Stimulated activated CD4-positive, alpha-beta T cell treated with anti-CD3 and anti-CD28 coated beads, TNF-alpha, amount 100 ng/mL, for 1 hour (primary cell): Measurements from ENCODE around the gene BCAS3.
"Not testable (repeated sequence)": the region's sequence is repeated elsewhere in the genome, so short reads cannot be mapped to it uniquely, and the experiment has no call there.

Experiments used
- DNase-seq, 3 donors: peaks; one replicate each; pipeline ENCODE4 v3.0.0-alpha.2; 2020; ENCODE audit warnings: low read depth in 3 of 3, low spot score in 1 of 3

Gene BCAS3

DNA sequence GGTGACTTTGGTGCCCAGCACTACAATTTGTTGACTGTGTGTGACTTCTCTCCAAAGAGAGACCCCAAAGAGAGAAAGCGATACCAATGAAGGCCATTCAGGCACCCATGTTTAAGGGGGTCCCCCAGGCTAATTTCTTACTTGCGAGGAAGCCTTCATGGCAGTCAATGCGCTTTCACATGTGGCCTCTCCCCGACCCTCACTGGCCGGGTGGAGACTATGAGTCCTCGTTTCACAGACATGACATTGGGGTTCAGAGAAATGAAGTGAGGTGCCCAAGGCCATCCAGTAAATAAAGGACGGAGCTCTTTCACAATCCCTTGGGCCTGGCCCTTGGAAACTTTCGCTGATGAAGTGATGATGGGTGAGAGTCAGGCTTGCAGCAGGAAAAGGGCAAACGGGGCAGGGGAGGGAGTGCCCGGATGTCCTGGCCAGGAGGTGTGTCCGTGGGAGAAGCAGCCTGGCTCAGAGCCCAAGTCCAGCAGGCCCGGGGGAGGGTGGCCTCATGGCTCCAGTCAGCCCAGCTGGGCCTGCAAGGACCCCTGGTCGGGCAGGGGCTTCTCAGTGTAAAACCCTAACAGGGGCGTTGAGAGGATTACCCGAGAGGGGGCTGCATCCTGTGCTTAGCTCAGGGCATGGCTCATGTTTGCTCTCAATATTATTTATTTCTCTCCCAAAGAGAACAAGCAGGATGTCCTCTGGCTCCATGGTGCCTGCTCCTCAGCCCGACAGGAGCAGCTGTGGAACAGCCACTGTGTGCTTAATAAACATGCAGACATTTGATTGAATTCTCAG lies 736.7 kb downstream of the BCAS3 start:
- no peak for DNase-seq

DNA sequence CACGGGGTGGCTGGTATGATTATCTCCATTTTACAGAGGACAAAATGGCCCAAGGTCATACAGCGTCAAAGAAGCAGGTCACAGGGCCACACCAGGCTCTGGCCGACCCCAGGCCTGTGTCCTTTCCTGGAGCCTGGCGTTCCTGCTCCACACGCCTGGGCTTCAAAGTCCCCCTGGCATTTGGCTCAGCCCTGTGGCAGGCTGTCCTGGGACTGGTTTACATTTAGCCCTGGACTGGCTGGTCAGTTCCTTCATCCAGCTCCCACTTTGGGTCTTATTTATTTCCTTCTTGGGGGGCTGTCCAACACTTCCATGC lies 737.2 kb downstream of the BCAS3 start:
- no peak for DNase-seq

DNA sequence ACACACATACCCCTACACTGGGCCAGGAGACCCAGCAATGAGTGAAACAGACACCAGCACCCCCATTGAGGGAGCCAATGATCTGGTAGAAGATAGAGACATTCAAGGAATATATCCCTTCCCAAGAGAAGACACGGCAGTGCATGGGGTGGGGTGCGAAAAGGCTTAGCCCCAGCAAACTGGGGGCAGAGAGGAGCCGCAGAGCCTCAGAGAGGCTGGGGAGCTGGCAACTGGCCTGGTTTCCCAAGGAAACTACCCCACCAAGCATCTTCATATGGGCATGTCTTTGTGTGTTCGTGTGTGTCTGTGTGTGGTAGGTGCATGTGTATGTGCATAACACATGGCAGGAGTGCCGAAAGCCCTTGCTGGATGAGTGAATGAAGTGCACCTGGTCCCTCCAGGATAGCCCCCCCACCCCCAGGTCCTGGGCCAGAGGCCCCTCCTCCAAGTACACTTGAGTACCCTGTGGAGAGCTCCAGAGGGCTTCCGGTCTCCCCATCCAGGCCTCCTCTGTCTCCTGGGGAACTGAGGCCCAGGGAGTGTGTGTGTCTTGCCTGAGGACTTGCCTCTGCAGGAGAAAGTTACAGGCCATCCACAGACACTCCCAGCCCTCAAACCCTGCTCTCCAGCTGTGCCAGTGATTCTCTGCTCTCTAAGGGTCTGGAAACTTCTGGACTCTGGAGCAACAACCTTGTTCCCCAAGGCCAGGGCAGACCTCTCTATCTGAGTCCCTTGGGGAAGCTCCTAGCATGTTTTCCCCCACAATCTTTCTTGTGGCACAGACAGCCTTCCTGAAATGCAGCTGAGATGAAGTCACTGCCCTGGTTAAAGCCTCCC lies 737.9 kb downstream of the BCAS3 start:
- DNase-seq: no peak

- no peak for DNase-seq
Measured at GRCh38 chr17:61416211-61416539, 738.5 kb downstream of the BCAS3 start.

DNA sequence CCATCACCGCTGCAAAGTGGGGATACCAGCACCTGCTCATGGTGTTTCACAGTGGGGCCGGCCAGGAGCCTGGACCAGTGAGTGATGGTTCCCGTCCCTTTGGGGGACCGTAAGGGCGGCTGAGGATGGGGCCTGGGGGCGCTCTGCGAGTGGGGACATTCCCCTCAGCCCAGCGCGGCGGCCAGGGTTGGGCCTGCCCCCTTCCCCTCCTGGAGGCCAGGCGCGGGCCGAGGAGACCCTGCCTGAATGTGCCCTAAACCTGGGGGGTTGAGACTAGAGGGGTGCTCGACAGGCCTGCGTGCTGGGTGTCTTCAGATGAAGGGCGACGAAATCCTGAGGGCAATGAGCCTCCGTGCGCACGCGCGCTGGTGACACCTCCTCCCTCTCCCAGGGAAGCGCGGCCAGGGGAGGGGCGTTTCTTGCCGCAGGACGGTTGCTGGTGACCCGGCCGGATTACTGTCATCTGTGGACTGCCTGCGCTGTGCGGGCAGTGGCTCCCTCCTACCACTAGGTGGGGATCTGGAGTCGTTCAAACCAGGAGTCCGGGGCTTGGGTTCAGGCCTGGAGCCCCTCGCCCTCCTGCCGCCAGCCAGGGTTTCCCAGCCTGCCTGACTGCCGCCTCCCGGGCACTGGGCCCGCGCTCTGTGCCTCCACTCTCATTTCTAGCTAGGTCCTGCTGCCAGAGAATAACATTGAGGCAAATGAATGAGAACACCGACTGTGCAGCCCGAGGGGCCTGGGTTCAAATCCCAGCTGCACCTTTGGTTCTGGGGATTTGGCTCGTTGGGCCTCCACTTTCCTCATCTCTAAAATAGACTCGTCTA lies 739.1 kb downstream of the BCAS3 start:
- DNase-seq: peak in 1 of 3 donors; percentile 32

DNA sequence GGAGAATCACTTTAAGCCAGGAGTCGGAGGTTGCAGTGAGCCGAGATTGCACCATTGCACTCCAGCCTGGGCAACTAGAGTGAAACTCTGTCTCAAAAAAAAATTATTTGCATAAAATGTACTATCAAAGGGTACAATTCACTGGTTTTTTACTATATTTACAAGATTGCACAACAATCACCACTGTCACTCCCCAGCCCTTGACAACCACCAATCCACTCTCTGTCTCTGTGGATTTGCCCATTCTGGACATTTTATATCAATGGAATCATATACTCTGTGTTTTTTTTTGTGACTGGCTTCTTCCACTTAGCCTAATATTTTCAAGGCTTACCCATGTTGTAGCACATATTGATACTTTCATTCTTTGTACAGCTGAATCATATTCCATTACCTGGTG lies 740.8 kb downstream of the BCAS3 start:
- DNase-seq: no peak

GRCh38 chr17:61419496-61420046 lies 741.9 kb downstream of the BCAS3 start:
- DNase-seq: no peak

- DNase-seq: no peak
Measured at GRCh38 chr17:61420052-61420451, 742.4 kb downstream of the BCAS3 start.

- no peak for DNase-seq
Measured at GRCh38 chr17:61420745-61421398, 743.2 kb downstream of the BCAS3 start.

- DNase-seq: no peak
Measured at GRCh38 chr17:61421460-61421859, 743.8 kb downstream of the BCAS3 start.

DNA sequence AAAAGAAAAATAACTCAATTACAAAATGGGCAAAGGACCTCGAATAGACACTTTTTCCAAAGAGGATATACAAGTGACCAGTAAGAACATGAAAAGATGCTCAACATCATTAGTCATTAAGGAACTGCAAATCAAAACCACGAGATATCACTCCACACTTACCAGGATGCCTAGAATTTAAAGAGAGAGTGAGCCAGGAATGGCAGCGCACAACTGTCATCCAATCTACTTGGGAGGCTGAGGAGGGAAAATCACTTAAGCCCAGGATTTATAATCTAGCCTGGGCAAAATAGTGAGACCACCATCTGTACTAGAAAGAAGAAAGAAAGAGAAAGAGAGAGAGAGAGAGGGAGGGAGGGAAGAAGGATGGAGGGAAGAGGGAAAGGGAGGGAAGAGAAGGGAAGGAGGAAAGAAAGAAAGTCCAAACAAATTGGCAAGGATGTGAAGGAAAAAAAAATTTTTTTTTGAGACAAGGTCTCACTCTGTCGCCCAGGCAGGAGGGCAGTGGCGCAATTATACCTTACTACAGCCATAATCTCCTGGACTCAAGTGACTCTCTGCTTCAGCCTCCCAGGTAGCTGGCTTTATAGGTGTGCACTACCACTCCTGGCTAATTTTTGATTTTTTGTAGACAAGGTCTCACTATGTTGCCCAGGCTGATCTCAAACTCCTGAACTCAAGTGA lies 744.6 kb downstream of the BCAS3 start:
- DNase-seq: no peak

DNA sequence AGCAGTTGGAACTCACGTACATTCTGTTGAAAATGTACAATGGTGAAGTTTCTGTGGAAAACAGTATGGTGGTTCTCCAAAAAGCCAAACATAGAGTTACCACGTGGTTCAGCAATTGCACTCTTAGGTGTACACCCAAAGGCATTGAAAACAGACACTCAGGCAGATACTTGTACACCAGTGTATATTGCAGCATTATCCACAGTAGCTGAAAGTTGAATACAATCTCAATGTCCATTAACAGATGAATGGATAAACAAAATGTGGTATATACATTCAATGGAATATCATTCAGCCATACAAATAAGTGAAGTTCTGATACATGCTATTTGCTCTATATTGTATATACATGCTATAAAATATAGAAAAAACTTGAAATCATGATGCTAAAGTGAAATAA lies 745.2 kb downstream of the BCAS3 start:
- no peak for DNase-seq

DNA sequence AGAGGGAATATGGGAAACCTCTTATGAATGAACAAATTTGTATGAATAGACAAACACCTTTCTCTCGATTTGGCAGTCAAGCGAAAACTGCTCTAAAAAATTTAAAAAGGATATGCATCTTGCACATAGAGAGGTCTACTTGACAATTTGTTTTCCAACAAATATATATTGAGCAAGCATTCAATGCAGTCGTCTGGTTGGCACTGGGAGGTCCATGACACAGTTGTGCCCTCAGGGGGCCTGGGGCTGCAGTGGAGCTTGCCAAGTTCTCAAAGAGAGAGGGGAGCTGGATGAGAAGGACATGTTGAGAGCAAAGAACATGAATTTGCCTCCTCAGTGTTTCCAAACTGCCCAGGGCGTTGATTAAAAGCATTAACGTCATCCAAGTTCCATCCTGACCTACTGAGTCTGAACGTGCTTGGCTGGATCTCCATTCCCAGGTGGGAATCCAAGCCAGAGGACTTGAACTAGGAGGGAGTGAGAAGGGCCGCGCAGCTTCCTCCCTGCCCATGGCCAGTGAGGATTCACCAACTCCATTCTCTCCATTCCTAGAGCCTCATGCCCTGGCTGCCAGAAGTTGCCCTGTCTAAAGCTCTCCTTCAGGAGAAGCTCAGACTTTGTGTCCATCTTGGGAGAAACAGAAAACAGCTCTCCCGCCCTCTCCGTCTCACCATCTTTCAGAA lies 746.5 kb downstream of the BCAS3 start:
- DNase-seq: no peak

GRCh38 chr17:61425682-61426481 lies 748.2 kb downstream of the BCAS3 start:
- no peak for DNase-seq

DNA sequence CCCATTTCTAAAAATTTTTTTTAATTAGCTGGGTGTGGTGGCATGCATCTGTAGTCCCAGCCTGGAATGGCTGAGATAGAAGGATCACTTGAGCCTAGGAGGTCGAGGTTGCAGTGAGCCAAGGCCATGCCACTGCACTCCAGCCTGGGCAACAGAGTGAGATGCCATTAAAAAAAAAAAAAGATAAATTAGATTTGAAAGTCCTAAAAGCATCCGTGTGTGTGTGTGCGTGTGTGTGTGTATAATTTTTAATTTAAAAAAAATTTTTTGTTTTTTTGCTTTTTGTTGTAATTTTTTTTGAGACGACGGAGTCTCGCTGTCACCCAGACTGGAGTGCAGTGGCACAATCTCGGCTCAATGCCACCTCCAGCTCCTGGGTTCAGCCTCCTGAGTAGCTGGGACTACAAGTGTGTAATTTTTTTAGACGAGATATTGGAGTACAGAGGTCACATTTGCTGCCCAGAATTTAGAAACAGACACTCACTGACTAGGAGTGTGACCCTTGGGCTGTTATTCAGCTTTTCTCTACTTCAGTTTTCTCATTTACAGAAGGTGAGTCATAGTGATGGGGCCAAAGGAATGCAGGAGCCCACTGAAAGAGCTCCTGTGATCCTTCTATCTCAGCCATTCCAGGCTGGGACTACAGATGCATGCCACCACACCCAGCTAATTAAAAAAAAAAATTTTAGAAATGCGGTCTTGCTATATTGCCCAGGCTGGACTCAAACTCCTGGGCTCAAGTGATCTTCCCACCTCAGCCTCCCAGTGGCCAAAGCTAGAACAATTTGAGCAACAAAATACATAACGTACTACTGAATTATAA lies 749.0 kb downstream of the BCAS3 start:
- no peak for DNase-seq

DNA sequence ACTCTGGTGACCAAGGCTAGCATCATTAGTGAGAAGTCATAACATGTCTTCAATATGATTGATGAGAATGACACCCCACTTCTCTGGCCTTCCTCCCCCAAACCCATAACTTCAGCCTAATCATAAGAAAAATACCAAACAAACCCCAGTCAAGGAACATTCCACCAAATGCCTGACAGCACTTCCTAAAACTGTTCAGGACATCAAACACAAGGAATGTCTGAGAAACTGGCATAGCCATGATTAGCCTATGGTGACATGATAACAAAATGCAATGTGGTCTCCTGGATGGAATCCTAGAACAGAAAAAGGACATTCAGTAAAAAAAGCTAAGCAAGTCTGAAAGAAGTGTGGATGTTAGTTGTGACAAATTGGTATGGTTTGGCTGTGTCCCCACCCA lies 749.9 kb downstream of the BCAS3 start:
- DNase-seq: no peak

DNA sequence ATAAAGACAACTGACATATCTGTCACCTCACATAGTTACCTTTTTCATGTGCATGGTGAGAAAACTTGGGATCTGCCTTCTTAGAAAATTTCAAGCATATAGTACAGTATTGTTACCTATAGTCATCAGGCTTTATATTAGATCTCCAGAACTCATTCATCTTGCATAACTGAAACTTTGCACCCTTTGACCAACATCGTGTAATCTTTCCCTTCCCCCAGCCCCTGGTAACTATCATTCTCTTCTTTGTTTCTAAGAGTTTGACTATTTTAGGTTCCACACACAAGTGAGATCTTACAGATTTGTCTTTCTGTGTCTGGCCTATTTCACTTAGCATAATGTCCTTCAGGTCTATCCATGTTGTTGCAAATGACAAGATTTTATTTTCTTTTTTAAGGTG lies 751.6 kb downstream of the BCAS3 start:
- DNase-seq: no peak

DNA sequence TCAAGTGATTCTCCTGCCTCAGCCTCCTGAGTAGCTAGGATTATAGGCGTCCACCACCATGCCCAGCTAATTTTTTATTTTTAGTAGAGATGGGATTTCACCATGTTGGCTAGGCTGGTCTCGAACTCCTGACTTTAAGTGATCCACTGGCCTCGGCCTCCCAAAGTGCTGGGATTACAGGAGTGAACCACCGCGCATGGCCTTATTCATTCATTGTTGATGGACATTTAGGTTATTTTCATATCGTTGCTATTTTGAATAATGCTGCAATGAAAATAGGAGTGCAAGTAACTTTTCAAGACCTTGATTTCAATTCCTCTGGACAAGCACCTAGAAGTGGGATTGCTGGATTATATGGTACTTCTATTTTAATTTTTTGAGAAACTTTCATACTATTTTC lies 752.2 kb downstream of the BCAS3 start:
- not testable (repeated sequence) for DNase-seq
